Left colon (tissue), 2 donors: ENCODE data around the gene FAM72D. TPM values are rescaled to one million over a fixed set of nuclear protein-coding genes. Genes with fewer than 3 reads are reported as not detected.
"Not testable (repeated sequence)": the region's sequence is repeated elsewhere in the genome, so short reads cannot be mapped to it uniquely, and the experiment has no call there.

Experiments used
- ATAC-seq: fragments of 200-7000 bp; cut with Tn5 transposase; one replicate; pipeline ENCODE4 v1.9.1; 2020; ENCODE audit warnings: mild to moderate bottlenecking, moderate library complexity
- DNase-seq, 2 donors: peaks; one replicate each; pipeline ENCODE4 v3.0.0-alpha.2; 2020
- intact Hi-C, 2 donors: fragments of 100-400 bp; cut with DNase I in 1 of 2; cut with micrococcal nuclease in 1 of 2; formaldehyde crosslinking; loops; one replicate each; pipeline versions ENCODE4 v1.11.2 to v1.14.0; 2022; cut with DNase I, micrococcal nuclease
- total RNA-seq, 2 donors: library from RNA; stranded (reverse); fragmentation: NEBNext Ultra II Directional; extraction: Animal tissue kit (Norgen Biotek cat#: 25700); gene quantifications; one replicate each; pipeline ENCODE4 v1.2.1, GENCODE V29; 2021
- donor health status: DM: no; HTN: no; CAD: no.
- donor health status: DM: yes; HTN: yes; CAD: no.

Gene FAM72D
- total RNA-seq, 2 donors from 2014 or later: 0.17 to 0.89 TPM

DNA sequence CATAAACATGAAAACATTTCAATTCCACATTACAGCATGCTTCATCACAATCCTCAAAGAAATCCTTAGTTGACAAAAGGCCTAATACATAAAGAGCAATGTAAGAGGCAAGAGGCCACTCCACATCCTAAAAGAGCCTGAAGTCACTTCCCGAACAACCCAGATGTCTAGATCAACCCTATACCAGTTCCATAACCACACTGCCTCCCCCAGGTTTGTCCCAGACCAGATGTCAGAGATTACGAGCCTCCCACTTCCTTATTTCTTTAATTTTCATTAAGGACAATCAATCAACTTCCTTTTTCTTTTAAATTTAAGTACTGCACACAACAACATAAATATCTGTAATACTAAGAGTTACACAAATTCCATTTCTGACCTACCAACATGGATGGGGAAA, 16.0 kb upstream of the FAM72D start:
- not testable (repeated sequence) for DNase-seq, ATAC-seq

DNA sequence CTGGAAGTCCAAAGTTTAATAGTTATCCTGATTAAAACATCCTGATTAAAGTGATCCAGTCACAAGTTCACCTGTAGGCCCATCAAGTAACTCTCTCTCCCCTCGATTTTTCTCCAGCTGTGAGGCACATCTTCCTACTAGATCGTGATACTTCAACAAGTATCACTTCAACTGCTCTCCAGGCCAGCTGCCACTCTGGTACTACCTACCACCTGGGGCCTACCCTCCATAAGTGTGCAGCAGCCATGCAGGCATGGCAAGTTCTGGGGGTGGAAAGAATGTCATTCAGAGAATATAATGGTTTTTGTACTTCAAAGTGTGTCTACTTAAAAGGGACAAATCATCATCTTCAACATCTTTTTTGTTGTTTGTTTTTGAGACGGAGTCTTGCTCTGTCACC, 15.6 kb upstream of the FAM72D start:
- ATAC-seq, DNase-seq, intact Hi-C loops: not testable (repeated sequence)

More for the DNA sequence above, 16.0 kb upstream of the FAM72D start:
- intact Hi-C loops: not testable (repeated sequence)

DNA sequence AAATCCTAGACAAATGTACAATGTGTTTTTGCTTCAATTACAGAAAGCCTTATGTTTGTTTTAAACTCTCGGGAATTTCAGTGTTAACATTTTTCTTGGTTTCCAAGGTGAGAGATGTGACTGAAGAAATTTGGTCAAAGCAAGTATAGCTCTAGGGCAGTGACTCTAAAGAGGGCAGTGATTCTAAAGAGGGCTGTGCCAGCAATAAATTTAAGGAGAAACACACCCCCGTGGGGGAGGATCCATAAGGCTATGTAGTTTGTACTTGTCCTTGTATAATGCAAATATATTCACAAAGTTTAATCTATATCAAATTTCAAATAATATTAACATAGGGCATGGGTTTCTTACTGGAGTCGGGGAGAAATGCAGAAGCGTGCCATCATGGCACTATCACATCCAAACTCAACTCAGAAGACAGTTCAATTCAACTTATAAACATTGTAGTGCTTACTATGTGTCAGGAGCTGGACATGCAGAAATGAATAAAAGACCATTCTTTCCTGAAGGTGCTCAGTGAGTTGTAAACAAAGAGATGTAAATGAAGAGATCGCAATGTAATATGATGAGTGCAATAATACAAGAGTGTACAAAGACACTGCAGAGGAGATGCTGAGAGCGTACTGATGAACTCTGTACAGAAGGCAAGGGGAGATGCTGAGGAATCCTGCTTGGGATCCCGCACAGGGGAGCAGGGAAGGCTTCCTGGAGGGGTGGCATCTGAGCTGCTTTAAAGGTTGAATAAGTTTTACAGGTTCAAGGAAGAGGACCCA, 13.1 kb upstream of the FAM72D start:
- intact Hi-C loops, DNase-seq: not testable (repeated sequence)

DNA sequence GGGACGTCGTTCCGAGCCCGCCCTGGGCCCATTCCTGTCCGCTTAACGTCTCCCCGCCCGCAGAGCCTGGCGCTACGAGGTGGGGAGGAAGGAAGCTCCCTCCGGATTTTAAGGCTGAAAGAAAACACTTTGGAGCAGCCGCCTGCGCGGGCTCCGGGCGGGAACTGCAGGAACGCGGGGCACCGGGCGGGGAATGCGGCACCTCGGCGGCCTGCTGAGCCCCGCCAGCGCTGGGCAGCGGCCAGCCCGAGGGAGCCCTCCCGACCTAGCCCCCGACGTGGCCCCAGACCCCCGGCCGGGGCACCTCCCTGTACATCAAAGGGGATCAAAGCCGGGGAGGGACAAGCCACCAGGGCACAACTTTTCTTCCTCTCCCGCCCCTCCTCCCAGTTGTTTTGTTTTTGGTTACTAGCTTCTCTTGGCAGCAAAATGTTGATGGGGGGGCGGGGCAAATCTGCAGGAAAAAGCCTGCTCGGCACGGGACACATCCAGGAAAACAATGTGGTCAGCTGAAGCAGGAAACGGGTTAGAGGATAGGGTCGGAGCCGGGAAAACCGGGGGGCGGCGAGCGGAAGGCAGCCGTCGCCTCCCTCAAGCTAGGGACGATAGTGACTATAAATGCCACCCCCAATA, 2.1 kb upstream of the FAM72D start:
- intact Hi-C loops, ATAC-seq: not testable (repeated sequence)
- peak; percentile 69 to 70 for DNase-seq

More for the DNA sequence above, 13.1 kb upstream of the FAM72D start:
- not testable (repeated sequence) for ATAC-seq

DNA sequence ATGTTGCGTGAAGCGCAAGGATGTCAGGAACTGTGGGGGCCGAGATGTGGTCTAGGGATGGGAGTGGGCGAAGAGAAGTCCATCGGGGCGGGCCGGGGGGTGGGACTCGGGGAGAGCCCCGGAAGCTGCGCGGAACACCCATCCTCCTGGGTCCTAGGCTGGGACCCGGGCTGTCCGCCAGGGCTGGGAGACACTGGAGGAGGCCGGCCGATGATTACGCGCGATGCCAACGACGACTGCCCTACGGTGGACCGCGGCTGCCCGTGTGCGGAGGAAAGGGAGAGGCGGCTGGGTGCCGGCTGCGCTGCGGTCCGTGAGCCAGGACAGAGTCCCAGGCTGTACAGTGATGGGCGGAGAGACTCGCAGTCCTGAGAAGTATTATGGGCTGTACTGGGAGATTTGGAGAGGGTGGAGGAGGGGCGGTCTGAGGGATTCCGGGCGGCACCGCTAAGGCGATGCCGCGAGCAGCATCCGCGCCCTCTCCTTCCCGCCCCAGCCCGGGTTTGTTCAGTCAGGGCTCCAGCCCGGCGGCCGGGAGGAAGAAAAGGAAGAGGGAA, 1.0 kb upstream of the FAM72D start:
- DNase-seq: peak; percentile 20 to 26
- intact Hi-C loops: not testable (repeated sequence)
- peak; percentile 29 for ATAC-seq

DNA sequence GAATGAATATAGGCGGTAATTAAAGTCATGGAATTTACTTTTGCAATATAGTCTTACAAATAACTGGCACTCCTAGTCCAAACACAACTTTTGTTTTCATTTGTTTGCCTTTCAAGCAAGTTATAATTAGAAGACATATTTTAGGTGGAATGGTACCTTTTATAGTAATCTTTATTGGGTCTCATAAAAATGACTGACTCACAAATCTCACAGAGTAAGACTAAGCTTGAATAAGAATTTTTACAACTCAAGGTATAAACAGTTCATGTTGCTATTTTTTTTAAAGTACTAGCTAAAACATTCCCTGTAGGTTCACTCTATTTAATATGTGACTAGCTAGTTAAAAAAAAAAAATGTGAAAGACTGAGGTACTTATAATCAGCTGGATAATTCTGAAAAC, 6.0 kb downstream of the FAM72D start:
- DNase-seq, intact Hi-C loops: not testable (repeated sequence)
- ATAC-seq: peak; percentile 79

DNA sequence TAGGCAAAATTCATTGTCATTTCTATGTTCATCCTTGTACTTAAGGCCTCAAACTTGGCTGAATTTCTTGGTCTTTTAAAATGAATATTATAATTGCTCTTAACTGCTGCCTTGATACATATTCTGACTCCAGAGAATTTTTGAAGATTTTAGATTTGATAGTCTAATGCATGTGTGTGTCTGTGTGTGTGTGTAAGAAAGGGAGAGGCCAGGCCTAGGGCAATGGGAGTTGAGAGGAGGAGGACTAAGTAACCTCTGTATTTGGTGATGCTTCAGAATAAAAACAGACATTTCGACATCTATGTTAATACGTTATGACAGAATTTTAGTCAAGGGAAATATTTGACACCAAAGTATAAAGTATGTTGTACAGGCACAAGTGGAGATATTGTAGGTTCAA, 7.5 kb downstream of the FAM72D start:
- intact Hi-C loops, ATAC-seq, DNase-seq: not testable (repeated sequence)

DNA sequence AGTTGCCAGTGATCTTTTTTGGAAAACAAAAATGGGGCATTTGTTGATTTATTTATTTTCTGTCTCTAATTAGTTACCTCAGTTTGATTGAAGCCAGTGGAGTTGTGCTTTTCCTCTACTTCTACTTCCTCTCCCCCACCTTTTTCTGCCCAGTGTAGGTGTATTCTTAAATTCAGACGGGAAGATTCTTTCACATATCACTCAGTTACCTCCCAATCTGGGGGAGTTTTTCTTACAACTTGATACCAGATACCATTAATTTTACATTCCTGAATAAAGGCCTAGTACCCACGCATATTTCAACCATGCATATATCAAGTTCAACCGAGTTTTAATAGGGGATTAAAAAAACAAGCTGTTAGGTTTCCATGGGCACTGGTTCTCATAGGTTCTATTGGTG, 15.9 kb downstream of the FAM72D start:
- ATAC-seq, DNase-seq, intact Hi-C loops: not testable (repeated sequence)

DNA sequence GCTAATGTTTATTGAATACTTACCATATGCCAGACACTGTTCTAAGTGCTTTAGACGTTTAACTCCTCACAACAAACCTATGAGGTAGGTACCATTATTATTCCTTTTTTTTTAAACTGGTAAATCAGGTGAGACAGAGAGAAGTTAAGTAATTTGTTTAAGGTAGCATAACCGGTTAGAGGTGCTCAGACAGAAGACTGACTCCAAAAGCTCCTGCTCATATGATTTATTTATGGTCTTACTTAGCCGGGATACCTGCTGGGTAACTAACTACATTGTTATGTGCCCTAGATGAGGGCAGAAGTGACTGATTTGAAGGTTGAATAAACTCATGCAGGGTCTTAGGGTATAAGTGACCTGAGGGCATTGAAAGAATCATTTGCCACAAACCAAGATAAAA, 16.9 kb downstream of the FAM72D start:
- DNase-seq, intact Hi-C loops, ATAC-seq: not testable (repeated sequence)

DNA sequence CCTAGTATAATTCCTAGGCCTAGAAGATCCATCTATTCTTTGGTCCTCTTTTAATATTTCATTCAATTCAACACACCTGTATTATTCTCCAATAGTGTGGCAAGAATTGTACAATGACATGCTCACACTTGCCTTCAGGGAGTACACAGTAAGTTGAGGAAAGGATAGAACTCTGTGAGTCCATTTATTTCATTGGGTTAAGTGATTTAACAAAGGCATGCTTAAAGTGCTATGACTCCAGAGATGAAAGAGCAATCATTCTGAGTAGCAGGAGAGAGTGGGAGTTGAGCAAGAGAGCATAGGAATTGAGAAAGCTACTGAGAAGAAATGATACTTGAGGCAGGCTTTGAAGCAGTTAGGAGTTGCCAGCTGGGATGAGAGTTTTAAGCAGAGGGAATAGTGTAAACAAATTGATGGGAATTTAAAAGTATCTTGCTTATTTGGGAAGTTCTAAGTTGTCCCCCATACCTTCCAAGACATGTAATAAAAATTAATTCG, 18.8 kb downstream of the FAM72D start:
- ATAC-seq, intact Hi-C loops, DNase-seq: not testable (repeated sequence)

DNA sequence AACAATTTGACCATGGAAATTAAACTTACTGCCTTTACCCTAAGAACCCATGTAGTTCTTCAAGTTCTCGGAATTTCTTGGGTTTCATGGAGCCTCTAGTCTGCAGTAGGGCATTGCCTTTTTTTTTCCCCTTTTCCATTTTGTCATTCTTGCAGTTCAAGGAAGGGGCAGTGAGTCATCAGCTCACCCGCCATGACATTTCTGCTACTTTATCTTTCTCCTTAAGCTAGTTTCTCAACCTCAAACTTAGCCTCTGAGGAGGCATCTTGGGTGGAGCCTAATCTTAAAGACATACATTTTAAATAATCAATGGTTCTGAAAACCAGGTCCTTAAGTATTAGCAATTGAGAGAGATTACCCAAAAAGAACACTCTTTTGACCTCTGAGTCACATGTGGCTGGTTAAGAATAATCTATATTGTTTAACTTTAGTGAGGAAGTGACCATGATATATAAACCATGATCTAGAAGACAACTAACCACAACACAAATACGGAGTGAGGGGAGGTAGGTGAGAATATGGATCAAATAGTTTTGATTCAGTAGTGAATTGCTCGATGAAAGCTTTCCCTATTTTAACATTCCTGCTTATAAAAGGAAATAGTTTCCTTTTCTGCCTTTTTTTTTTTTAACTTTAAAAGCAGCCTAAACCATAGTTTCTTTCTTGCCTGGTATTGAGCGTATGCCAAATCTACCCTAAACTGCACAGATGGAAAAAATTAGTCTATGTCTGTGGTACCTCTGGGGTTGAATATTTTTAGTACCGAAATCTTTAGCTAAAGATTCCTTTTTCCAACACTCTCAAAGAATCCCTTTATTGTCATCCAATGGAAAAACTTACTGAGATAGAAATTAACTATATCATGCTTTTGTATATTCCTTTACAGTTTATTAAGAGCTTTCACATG, 20.1 kb downstream of the FAM72D start:
- DNase-seq, ATAC-seq, intact Hi-C loops: not testable (repeated sequence)

DNA sequence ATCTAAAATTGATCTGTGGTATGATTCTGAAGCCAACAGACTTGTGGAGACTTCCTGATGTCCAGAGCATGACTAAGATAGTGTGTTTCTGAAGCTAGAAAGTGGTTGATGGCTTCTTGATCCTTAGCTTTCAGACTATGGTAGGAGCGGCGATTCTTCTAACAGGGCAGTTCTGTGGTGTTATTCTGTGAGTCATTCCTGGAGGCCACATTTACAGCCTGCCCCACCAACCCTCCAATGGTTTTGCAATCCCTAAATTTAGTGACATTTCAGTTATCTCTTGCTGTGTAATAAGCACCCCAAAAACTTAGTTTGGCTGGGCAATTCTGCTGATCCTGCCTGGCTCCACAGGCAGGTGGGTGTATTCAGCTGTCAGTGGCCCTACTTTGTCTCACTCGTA, 24.1 kb downstream of the FAM72D start:
- ATAC-seq, intact Hi-C loops, DNase-seq: not testable (repeated sequence)

DNA sequence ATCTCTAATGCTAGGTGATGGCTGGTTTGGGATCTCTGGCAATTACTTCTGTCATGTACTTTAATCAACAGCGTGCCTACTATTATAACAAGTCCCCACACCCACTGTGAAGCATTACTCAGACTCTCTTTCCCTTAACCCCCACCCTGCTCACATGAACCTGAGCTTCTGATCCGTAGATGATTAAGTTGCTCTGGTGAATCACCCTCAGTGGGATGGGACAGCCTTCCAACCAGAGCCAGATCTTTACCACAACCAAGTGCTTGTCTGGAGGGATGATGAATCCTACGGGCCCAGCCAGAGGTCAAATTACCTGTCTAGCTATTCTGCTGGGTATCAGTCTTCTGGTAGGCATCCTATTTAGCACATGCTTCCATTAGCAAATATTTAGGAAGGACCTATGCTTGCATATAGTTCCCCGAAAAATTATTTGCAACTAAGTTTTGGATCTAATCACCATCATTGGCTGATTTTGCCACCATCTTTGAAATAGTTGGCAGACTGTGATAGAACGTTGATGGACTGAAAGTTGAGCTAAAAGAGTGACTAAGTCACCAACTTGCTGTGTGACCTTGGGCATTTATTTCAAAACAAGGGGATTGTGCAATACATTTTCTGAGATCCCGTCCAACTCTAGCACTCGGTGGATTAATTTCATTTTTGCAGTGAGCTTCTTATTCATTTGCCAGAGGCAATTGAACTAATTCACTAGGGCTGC, 26.7 kb downstream of the FAM72D start:
- ATAC-seq, intact Hi-C loops, DNase-seq: not testable (repeated sequence)

DNA sequence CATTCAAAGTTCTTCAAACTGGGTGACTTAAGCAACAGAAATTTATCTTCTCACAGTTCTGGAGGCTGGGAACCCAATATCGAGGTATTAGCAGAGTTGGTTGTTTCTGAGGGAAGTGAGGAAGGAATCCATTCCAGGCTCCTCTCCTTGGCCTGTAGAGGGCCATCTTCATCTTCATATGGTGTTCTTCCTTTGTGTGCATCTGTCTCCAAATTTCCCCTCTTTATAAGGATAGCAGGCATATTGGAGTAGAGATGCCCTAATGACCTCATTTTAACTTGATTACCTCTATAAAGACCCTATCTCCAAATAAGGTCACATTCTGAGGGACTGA, 27.3 kb downstream of the FAM72D start:
- DNase-seq, ATAC-seq, intact Hi-C loops: not testable (repeated sequence)

DNA sequence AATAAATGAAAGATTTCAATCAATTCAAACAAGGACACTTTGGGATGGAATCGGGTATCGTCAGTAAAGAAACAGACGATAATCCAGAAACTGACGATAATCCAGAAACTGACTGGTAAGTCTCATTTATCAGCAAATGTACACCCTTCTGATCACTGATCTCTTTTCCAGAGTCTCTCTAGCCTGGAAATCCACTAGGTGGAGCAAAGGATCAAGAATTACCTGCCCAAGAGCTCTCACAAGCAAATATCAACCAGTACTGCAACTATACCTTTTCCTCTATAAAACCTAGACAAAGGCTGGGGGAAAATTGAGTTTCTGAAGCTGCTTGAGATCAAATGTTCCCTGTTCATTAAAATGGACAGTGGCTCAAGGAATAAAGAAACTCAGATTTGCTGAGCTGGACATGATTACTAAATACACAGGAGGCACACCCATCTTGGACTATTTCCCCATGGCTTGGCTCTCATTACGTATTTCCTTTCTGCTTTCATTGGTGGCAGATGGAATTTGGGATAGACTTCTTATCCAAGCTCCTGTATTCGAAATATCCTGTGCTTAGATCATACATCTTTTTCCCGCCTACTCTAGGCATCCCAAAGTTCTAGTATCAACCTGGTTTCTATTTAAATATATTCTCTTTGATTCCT, 28.3 kb downstream of the FAM72D start:
- peak; percentile 53 for ATAC-seq
- intact Hi-C loops, DNase-seq: not testable (repeated sequence)

DNA sequence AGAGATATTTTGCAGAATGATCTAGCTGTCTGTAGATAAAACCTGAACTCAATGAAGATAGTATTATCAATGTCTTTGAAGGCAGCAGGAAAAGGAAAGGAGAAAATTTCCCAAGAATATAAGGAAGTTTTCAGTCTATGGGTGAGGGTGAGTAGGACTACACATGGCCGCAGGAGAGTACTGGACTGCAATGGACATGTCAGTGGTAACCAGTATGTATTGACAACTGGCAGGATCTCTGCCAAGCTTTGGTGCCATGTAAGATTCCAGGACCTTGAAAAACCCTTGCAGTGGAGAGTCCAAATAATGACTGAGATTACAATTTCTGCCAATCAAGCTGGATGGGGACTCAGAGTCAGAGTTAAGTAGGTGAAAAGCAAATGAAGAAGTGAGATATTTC, 29.3 kb downstream of the FAM72D start:
- DNase-seq, ATAC-seq, intact Hi-C loops: not testable (repeated sequence)

DNA sequence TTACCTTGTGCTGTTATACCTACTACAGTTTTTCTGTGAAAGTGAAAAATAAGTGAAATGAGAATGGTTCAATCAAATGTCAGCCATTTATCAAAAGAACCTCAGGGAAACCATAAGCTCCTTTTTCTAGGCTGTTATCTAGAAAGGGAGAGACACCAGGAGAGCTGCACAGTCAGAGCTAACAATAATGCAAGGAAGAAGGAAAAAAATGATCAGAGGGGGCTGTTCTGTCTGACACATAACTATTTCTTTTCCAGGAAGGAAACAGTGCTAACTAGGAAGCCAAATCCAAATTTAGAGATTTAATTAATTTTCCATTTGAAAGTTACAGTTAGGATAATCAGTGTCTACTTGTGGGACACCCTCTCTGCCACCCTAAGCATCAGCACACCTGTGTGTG, 31.4 kb downstream of the FAM72D start:
- ATAC-seq, DNase-seq, intact Hi-C loops: not testable (repeated sequence)
